IPS DF 4.7 (cell line): ENCODE measurements around the gene RPRD1B.

ENCODE experiments used
- DNase-seq: peaks from one replicate; pipeline ENCODE4 v3.0.0-alpha.2; 2013; ENCODE audit warnings: low spot score; ENCODE audit errors: extremely low read depth

Gene RPRD1B

GRCh38 chr20:38036366-38036765 lies 2.8 kb downstream of the RPRD1B start:
- no peak for DNase-seq

GRCh38 chr20:38040276-38040675 lies 6.7 kb downstream of the RPRD1B start:
- no peak for DNase-seq

DNA sequence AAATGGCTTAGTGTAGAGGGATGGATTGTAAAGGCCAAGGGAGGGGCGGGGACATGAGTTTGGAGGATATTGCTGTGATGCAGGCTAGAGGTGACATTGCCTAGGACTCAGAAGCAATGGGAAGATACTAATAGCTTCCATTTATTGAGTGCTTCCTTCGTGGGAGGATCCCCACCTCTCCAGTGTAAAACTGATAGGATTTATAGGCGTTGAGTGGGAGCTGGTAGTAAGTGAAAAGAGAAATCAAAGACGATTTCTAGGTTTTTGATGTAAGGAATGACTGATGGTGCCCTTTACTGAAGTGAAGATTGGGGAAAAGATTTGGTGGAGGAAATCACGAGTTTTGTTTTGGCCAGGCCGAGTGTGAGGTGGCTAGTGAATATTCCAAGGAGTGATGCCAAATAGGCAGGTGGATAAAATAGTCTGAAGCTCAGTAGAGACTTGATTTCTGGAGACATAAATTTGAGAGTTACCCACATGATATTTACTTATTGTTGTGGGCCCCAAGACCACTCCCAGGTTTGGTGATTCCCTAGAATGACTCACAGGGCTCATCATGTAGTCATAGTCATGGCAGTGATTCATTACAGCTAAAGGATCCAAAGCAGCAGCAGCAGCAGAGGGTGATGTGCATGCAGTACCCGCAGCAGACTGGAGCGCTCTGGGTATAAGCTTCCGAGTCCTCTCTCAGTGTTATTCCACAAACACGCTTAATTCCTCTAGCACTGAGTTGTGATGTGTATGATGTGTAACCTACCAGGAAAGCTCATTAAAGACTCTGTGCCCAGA lies 10.2 kb downstream of the RPRD1B start:
- no peak for DNase-seq

GRCh38 chr20:38044685-38045084 lies 11.1 kb downstream of the RPRD1B start:
- DNase-seq: no peak

- no peak for DNase-seq
Measured at GRCh38 chr20:38046572-38046971, 13.0 kb downstream of the RPRD1B start.

DNA sequence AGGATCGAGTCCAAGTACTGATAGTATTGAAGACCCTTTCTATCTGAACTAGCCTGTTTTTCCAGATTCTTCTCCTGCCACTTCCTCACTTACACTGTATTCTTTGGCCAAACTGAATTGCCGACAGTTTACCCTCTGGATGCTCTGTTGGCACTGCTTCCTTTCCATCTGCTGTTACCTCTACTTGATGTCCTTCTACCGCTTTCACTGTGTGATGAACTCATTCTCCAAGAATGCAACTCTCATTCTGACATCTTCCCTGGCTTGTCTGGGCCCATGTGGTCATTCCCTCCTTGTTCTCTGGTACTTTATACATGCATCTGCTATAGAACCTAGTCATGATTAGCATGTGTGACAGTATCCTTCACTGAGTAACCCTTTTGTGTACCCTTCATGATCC lies 16.3 kb downstream of the RPRD1B start:
- no peak for DNase-seq

GRCh38 chr20:38050686-38051085 lies 17.1 kb downstream of the RPRD1B start:
- no peak for DNase-seq

- no peak for DNase-seq
Measured at GRCh38 chr20:38052870-38053269, 19.3 kb downstream of the RPRD1B start.

DNA sequence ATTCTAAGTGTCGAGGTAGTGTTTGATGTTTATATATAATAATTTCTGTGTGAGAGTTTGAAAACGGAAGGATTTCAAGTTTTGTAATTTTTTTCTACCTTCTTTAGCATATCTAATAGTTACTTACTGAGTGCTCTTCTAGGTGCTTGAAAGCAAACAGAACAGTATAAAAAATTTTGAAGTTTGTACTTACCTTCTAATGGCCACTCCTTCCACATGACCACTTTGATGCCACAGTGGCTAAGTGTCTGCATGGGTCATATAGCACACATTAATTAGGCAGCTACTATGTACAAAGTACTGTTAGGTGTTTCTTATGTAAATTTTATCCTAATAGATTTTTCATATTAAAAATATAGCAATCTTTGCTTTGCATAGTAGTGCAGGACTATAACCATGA lies 21.1 kb downstream of the RPRD1B start:
- DNase-seq: no peak

- DNase-seq: no peak
Measured at GRCh38 chr20:38055294-38055693, 21.7 kb downstream of the RPRD1B start.

- DNase-seq: no peak
Measured at GRCh38 chr20:38055848-38056247, 22.3 kb downstream of the RPRD1B start.

DNA sequence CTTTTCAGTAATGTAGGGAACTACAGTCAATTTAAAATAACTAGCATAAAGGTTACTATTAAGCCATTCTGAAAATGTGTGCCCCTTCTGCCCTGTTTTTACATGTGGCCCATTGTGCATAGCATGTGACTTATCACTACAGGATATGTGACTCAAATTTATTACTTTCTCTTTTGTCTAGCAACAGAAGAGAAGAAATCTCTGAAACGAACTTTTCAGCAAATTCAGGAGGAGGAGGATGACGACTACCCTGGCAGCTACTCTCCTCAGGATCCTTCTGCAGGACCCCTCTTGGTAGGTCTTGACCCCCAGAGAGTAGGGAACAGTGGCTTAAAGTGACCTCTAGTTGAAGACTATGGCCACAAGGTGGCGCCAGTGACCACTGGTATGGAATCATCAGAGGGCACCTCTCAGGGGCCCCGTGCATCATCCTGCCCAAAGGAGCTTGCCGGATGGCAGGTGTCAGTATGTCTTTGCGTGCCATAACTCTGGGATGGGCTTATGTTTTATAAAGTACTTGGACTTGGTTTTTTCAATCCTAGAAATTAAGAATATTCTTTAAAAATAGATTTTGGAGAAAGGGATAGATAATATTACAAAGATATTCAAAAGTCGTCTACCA lies 23.9 kb downstream of the RPRD1B start:
- DNase-seq: peak; percentile 83

- DNase-seq: no peak
Measured at GRCh38 chr20:38059832-38060231, 26.3 kb downstream of the RPRD1B start.

GRCh38 chr20:38060536-38060935 lies 27.0 kb downstream of the RPRD1B start:
- DNase-seq: no peak

DNA sequence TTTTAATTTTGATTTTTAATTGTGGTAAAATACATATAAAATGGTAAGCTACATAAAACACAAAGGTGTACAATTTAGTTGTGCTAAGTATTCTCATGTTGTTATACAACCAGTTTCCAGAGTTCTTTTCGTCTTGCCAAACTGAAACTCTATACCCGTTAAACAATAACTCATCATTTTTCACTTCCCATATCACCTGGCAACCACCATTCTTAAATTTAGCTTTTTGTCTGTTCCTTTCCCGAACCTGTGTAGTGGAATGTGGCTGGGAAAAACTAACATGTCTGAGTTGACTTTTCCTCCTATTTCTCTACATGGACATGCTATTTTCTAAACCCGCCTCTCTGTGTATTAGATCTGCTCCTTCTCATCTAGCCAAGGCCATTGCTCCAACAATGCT lies 27.6 kb downstream of the RPRD1B start:
- DNase-seq: no peak

- no peak for DNase-seq
Measured at GRCh38 chr20:38062890-38063289, 29.3 kb downstream of the RPRD1B start.

GRCh38 chr20:38063911-38064530 lies 30.5 kb downstream of the RPRD1B start:
- DNase-seq: no peak

GRCh38 chr20:38065764-38066375 lies 32.3 kb downstream of the RPRD1B start:
- DNase-seq: no peak

DNA sequence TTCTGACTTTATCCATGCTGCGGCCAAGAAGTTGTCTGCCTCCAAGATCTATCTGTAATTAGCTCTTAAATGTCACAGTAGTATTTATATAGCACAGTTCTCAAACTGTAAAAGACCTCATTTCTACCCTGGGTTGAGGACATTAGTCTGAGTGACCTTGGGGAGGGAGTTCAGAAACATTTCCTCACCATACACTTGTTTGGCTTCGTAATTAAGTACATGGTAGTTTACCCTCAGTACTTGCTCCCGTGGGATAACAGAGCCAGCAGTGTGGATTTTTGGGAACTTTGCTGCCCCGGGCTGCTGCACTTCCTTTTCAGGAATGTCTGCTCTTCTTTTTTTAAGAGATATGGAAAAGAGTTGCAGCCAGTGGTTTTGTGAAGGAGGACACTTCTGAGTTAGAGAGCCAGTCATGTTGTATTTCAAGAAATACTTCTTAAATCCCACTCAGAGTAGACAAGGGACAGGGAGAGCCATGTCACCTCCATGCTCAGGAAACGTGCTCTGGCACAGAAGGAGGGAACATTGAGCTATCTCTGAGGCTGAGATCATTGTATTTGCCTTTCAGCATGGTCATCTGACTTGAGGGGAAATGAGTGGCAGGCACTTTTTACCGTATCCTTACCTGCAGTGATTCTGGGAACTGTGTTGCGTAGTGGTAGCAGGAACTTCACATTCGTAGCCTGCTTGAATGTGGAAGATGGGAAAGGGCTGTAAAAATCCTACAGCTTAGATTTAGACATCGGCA lies 33.6 kb downstream of the RPRD1B start:
- no peak for DNase-seq

DNA sequence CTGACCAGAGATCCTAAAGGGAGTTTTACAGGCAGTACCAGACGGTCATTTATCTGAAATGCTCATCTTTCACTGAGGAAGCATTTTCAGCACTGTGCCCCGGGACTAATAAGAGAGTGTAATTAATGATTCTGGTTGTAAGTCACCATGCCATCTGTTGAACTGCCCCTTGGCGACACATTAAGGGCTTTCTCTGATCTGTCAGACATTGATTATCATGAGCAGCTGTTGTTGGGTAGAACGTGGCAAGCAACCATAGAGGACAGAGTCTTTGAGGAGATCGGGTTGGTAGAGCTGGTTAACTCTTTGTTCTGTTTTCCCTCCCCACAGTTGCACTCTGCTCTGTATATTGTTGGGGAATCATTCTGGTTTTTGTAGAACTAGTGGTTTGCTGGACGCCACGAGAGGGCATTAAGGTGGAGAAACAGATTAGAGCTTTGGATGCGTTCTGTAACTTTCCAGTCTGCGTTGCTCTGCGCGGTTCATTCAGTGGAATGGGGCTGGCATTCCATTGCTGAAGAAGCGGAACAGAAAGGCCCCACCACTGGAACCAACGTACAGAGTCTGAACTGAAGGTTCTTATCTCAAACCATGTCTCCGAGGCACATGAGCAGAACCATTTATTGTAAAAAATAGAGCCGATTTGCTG lies 34.3 kb downstream of the RPRD1B start:
- DNase-seq: no peak

DNA sequence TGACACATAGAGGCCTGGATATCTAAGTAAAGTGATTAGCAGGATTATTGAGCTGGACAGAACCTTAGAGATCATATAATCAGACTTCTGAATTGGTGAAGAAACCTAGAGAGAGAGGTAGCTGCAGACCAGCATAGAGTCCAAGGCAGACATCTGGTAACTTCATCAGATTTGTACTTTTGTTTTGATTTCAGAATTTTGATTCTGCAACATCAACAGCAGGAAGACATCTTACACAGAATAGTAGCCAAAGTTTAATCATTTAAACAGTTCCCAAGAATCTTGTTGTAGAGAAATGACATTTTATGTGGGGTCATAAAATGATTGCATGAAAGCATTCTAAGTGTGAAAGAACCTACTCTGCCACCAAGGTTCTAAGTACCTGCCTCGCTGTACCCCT lies 39.4 kb downstream of the RPRD1B start:
- no peak for DNase-seq
